CD14-positive monocyte (primary cell): Measurements from ENCODE around the gene VSIR. TPM values are rescaled to one million over a fixed set of nuclear protein-coding genes. Genes with fewer than 3 reads are reported as not detected.
A peak's percentile ranks its signal among the peaks of the same experiment; 100 is the strongest.

Experiments used
- DNase-seq, 3 donors: peaks; one replicate each; pipeline ENCODE4 v3.0.0-alpha.2; 2011 to 2022
- H2AFZ ChIP-seq: 2 replicates; pipeline ENCODE4 v1.6.0; 2012; ENCODE audit warnings: mild to moderate bottlenecking, low read depth, low read length, inconsistent platforms; ENCODE audit not compliant: insufficient read depth, poor library complexity, severe bottlenecking
- H3K27ac ChIP-seq, 2 donors: 1 replicate in 1 of 2; 2 replicates in 1 of 2; pipeline ENCODE4 v1.5.1; 2012 to 2013; ENCODE audit warnings: low read length in 2 of 2, control low read depth in 1 of 2, inconsistent platforms in 1 of 2, low read depth in 1 of 2, mild to moderate bottlenecking in 1 of 2
- H3K27me3 ChIP-seq, 2 donors: one replicate each; pipeline versions ENCODE4 v1.6.0 to v1.6.1; 2011 to 2013; ENCODE audit warnings: low read length in 2 of 2; ENCODE audit not compliant: control insufficient read depth in 2 of 2, insufficient read depth in 2 of 2
- H3K36me3 ChIP-seq, 2 donors: replicated peaks in 1 of 2; 1 replicate in 1 of 2; 2 replicates in 1 of 2; pipeline versions ENCODE4 v1.5.1 to v1.6.1; 2012 to 2013; ENCODE audit warnings: low read length in 2 of 2, control low read depth in 1 of 2, inconsistent platforms in 1 of 2, mild to moderate bottlenecking in 1 of 2; ENCODE audit not compliant: insufficient read depth in 2 of 2, control insufficient read depth in 1 of 2
- H3K4me1 ChIP-seq, 2 donors: 1 replicate in 1 of 2; 2 replicates in 1 of 2; pipeline versions ENCODE4 v1.5.1 to v1.6.1; 2012 to 2013; ENCODE audit warnings: low read length in 2 of 2, control low read depth in 1 of 2, inconsistent platforms in 1 of 2, mild to moderate bottlenecking in 1 of 2, moderate library complexity in 1 of 2; ENCODE audit not compliant: insufficient read depth in 2 of 2, control insufficient read depth in 1 of 2
- H3K4me2 ChIP-seq: replicated peaks from 2 replicates; pipeline ENCODE3; 2012; ENCODE audit warnings: low read length, moderate library complexity, mild to moderate bottlenecking; ENCODE audit not compliant: poor library complexity, severe bottlenecking; ENCODE audit errors: extremely low read depth
- H3K4me3 ChIP-seq, 3 experiments: fragments of 200-600 bp in 1 of 3; sonication (generic) in 1 of 3; replicated peaks in 1 of 3; 1 replicate in 2 of 3; 2 replicates in 1 of 3; pipeline ENCODE4 v1.5.1; 2011 to 2013; ENCODE audit warnings: low read length in 3 of 3, mild to moderate bottlenecking in 3 of 3, control low read depth in 2 of 3, low read depth in 2 of 3, inconsistent platforms in 1 of 3, moderate library complexity in 1 of 3
- H3K79me2 ChIP-seq: 2 replicates; pipeline ENCODE4 v1.6.0; 2012; ENCODE audit warnings: mild to moderate bottlenecking, control low read depth, inconsistent platforms, low read length, moderate library complexity; ENCODE audit not compliant: insufficient read depth
- H3K9ac ChIP-seq: 2 replicates; pipeline ENCODE4 v1.6.0; 2017; ENCODE audit warnings: low read length, mild to moderate bottlenecking; ENCODE audit not compliant: insufficient read depth, poor library complexity, severe bottlenecking
- H3K9me3 ChIP-seq, 2 donors: replicated peaks in 1 of 2; 1 replicate in 1 of 2; 2 replicates in 1 of 2; pipeline versions ENCODE4 v1.5.1 to v1.6.1; 2012 to 2013; ENCODE audit warnings: low read length in 2 of 2, control low read depth in 1 of 2; ENCODE audit not compliant: control insufficient read depth in 1 of 2, insufficient read depth in 1 of 2
- H4K20me1 ChIP-seq: 2 replicates; pipeline ENCODE4 v1.6.0; 2012; ENCODE audit warnings: mild to moderate bottlenecking, low read length, control low read depth, moderate library complexity; ENCODE audit not compliant: insufficient read depth
- H3K27ac Mint-ChIP-seq, 7 donors: one replicate each; pipeline ENCODE4 v1.8.0; 2020; ENCODE audit warnings: mild to moderate bottlenecking in 7 of 7, mixed read lengths in 7 of 7, moderate library complexity in 6 of 7, inconsistent platforms in 2 of 7
- H3K27me3 Mint-ChIP-seq, 3 donors: one replicate each; pipeline ENCODE4 v1.8.0; 2021 to 2022; ENCODE audit warnings: low read depth in 3 of 3, mild to moderate bottlenecking in 3 of 3, mixed read lengths in 3 of 3, moderate library complexity in 3 of 3, inconsistent platforms in 1 of 3
- H3K36me3 Mint-ChIP-seq, 2 donors: one replicate each; pipeline ENCODE4 v1.8.0; 2020; ENCODE audit warnings: mixed read lengths in 2 of 2, inconsistent platforms in 1 of 2, mild to moderate bottlenecking in 1 of 2
- H3K4me1 Mint-ChIP-seq: one replicate; pipeline ENCODE4 v1.8.0; 2020; ENCODE audit warnings: mild to moderate bottlenecking, mixed read lengths
- H3K4me3 Mint-ChIP-seq, 2 donors: one replicate each; pipeline ENCODE4 v1.8.0; 2020; ENCODE audit warnings: mild to moderate bottlenecking in 2 of 2, mixed read lengths in 2 of 2, moderate library complexity in 1 of 2
- H3K9me3 Mint-ChIP-seq, 7 donors: one replicate each; pipeline ENCODE4 v1.8.0; 2020 to 2022; ENCODE audit warnings: mixed read lengths in 7 of 7, mild to moderate bottlenecking in 6 of 7, moderate library complexity in 6 of 7, inconsistent platforms in 2 of 7
- WGBS: methylation state at CpG from one replicate; pipeline ENCODE4 v1.1.5; 2013; ENCODE audit warnings: missing lambda C conversion rate; ENCODE audit not compliant: insufficient coverage; 5-methylcytosine and 5-hydroxymethylcytosine counted together
- intact Hi-C, 2 donors: fragments of 100-400 bp; cut with micrococcal nuclease; formaldehyde crosslinking; loops; one replicate each; pipeline versions ENCODE4 v1.15.0 to v1.15.1; 2023
- polyA plus RNA-seq, 3 donors: library from polyadenylated mRNA; depleted of rRNA in 1 of 3; unstranded in 2 of 3; stranded (reverse) in 1 of 3; fragments of 300-500 nt in 2 of 3; fragments of >200 nt in 1 of 3; fragmentation: Illumina TruSeq in 2 of 3; gene quantifications; 1 replicate in 2 of 3; 2 replicates in 1 of 3; pipeline ENCODE4 v1.2.3, GENCODE V29; 2012 to 2021
- TF ChIP-seq, protein P1 (sequence below): fragments of 200-600 bp; IDR thresholded peaks from one replicate; pipeline ENCODE4 v1.8.0; 2022; ENCODE audit warnings: antibody characterized with exemption, mild to moderate bottlenecking

The VSIR gene
- polyA plus RNA-seq, 3 donors = 635 to 1,133 (median 801) TPM

DNA sequence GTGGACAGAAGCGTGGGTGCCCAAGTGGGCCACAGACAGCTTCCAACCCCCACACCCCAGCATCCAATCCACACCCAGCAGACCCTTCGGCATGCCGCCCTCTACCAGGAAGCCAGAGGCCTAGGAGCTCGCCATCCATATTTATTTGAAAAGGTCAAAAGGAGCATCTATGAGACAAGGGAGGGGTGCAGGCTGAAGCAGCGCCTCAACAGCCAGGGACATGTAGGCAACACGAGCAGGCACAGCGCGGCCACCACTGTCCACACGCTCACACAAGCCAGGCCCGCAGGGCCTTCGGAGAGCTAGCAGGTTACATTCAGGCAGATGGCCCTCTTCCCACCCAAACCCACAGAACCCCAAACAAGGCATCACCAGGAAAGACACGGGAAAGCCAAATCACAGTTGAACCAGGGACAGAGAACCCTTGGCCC is 43.1 kb upstream of the VSIR start:
- H3K27ac Mint-ChIP-seq = peak overlapping the region; percentile 76 to 98 (median 97)
- no peak overlapping the region for H3K4me3 Mint-ChIP-seq
- H3K4me1 ChIP-seq = peaks cover 91 to 100% of the 10 kb centered on the region in 2 donors

DNA sequence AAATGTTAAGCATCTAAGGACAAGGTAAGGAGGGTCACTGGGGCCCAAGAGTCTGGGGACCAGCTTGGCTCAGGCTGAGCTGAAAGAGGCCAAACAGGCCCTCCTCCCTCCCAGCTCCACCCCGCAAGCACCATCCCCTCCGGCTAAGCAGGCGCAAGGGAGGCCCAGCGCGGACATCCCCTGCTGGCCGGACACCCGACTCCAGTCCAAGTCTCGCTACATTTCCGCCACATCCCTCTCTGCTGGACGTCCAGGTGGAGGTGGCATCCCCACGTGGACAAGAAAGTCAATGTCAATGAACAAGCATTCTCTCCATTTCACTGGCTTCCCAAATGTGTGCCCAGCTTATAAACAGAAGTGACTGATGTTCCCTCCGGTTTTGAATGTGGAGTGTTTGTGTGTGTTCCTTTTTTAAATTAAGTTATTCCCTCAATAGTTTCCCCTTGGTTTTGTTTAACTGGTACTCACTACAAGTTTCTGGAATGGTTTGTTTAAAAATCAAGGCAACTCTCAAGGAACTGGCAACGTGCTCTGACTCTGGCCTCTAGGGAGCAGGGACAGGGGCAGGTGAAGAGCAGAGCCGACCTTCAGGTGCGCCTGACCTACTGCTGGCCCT is 42.3 kb upstream of the VSIR start:
- WGBS = 100% methylated on average over 1 of the region's 15 CpGs
- peaks cover 0 to 2% (median 0%) of the 10 kb centered on the region in 3 donors for H3K27me3 Mint-ChIP-seq
- peaks cover 80 to 88% of the 10 kb centered on the region in 2 donors for H3K36me3 Mint-ChIP-seq
- intact Hi-C loops = loop anchor here in 1 of 2 donors (10.0 kb wide), 1 partner anchor 501 kb away; the partner anchor contains the start of gene SLC29A3
- no peak overlapping the region for H3K4me3 Mint-ChIP-seq
- Histone ChIP-seq H3K4me1 (peaks cover 84 to 99% of the 10 kb centered on the region in 2 donors), H3K27me3 (no peaks in the 10 kb centered on the region), H3K36me3 (peaks cover 79 to 90% of the 10 kb centered on the region in 2 donors), H3K79me2 (peaks cover 55% of the 10 kb centered on the region), H3K4me2 (no peak overlapping the region), H3K9me3 (no peaks in the 10 kb centered on the region), H3K27ac (peak overlapping the region; percentile 89 to 95), H3K9ac (no peak overlapping the region), H3K4me3 (no peak overlapping the region), H2AFZ (no peak overlapping the region), H4K20me1 (peaks cover 98% of the 10 kb centered on the region)
- TF ChIP-seq, protein P1, sequence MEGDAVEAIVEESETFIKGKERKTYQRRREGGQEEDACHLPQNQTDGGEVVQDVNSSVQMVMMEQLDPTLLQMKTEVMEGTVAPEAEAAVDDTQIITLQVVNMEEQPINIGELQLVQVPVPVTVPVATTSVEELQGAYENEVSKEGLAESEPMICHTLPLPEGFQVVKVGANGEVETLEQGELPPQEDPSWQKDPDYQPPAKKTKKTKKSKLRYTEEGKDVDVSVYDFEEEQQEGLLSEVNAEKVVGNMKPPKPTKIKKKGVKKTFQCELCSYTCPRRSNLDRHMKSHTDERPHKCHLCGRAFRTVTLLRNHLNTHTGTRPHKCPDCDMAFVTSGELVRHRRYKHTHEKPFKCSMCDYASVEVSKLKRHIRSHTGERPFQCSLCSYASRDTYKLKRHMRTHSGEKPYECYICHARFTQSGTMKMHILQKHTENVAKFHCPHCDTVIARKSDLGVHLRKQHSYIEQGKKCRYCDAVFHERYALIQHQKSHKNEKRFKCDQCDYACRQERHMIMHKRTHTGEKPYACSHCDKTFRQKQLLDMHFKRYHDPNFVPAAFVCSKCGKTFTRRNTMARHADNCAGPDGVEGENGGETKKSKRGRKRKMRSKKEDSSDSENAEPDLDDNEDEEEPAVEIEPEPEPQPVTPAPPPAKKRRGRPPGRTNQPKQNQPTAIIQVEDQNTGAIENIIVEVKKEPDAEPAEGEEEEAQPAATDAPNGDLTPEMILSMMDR = no peak
- H3K9me3 Mint-ChIP-seq = no peaks in the 10 kb centered on the region
- H3K27ac Mint-ChIP-seq = peak overlapping the region; percentile 70 to 98 (median 91)
- DNase-seq = no peak
- H3K4me1 Mint-ChIP-seq = peaks cover 84% of the 10 kb centered on the region

More for the DNA sequence above, 43.1 kb upstream of the VSIR start:
- peaks cover 84 to 90% of the 10 kb centered on the region in 2 donors for H3K36me3 ChIP-seq
- TF ChIP-seq, protein P1 = no peak
- H3K4me2 ChIP-seq = no peak overlapping the region
- peaks cover 0 to 2% (median 0%) of the 10 kb centered on the region in 3 donors for H3K27me3 Mint-ChIP-seq
- no peak overlapping the region for H3K4me3 ChIP-seq
- peaks cover 63% of the 10 kb centered on the region for H3K79me2 ChIP-seq
- H4K20me1 ChIP-seq = peaks cover 100% of the 10 kb centered on the region
- peaks cover 84 to 88% of the 10 kb centered on the region in 2 donors for H3K36me3 Mint-ChIP-seq
- no peaks in the 10 kb centered on the region for H3K9me3 ChIP-seq
- intact Hi-C loops = loop anchor here in 1 of 2 donors (10.0 kb wide), 1 partner anchor 502 kb away; the partner anchor contains the start of gene SLC29A3
- 89% methylated on average over 9 of the region's 12 CpGs for WGBS
- DNase-seq = no peak
- peak overlapping the region; percentile 89 to 95 for H3K27ac ChIP-seq
- H3K9me3 Mint-ChIP-seq = no peaks in the 10 kb centered on the region
- no peak overlapping the region for H3K9ac ChIP-seq
- no peak overlapping the region for H2AFZ ChIP-seq
- peaks cover 87% of the 10 kb centered on the region for H3K4me1 Mint-ChIP-seq
- H3K27me3 ChIP-seq = no peaks in the 10 kb centered on the region
